Testis (tissue), 5 donors: Measurements from ENCODE around the gene PAK5. TPM values are rescaled to one million over a fixed set of nuclear protein-coding genes. Genes with fewer than 3 reads are reported as not detected.
A peak's percentile ranks its signal among the peaks of the same experiment; 100 is the strongest.

Experiments
- DNase-seq: peaks from one replicate; pipeline ENCODE4 v3.0.0-alpha.2; 2019
- H3K27ac ChIP-seq, 2 donors: fragments of 200-600 bp; sonication (generic); one replicate each; pipeline ENCODE4 v1.5.1; 2019
- H3K27me3 ChIP-seq: fragments of 200-600 bp; sonication (generic); one replicate; pipeline ENCODE4 v1.5.1; 2019
- H3K36me3 ChIP-seq: fragments of 200-600 bp; sonication (generic); one replicate; pipeline ENCODE4 v1.5.1; 2017; ENCODE audit warnings: low read depth; ENCODE audit errors: missing control alignments
- H3K4me1 ChIP-seq: fragments of 200-600 bp; sonication (generic); one replicate; pipeline ENCODE4 v1.5.1; 2019
- H3K4me3 ChIP-seq, 2 donors: fragments of 200-600 bp; sonication (generic); one replicate each; pipeline ENCODE4 v1.5.1; 2017 to 2019
- H3K9me3 ChIP-seq: fragments of 200-600 bp; sonication (generic); one replicate; pipeline ENCODE4 v1.5.1; 2017
- CTCF ChIP-seq, 3 experiments: fragments of 450-650 bp in 2 of 3; fragments of 200-600 bp in 1 of 3; sonication (generic) in 1 of 3; IDR thresholded peaks; one replicate each; pipeline ENCODE4 v1.5.1; 2016 to 2019; ENCODE audit warnings: antibody characterized with exemption in 3 of 3, mild to moderate bottlenecking in 2 of 3, moderate library complexity in 1 of 3
- POLR2A ChIP-seq: fragments of 450-650 bp; IDR thresholded peaks from one replicate; pipeline ENCODE4 v1.6.1; 2017; ENCODE audit warnings: antibody characterized with exemption, mild to moderate bottlenecking, moderate library complexity
- WGBS, 2 donors: methylation state at CpG; one replicate each; pipeline ENCODE4 v1.1.5; 2018; 5-methylcytosine and 5-hydroxymethylcytosine counted together
- intact Hi-C: fragments of 100-400 bp; cut with DNase I; formaldehyde crosslinking; loops from one replicate; pipeline ENCODE4 v1.15.1; 2023; ENCODE audit warnings: low total_unique reads
- long read RNA-seq, 2 donors: transcript quantifications; one replicate each; lab custom pipeline, GENCODE V29; 2026
- polyA plus RNA-seq: library from polyadenylated mRNA; stranded (reverse); fragments of 350-450 nt; fragmentation: Illumina TruSeq; extraction: RNeasy Lipid Tissue Mini Kit (QIAGEN cat#74804); gene quantifications from one replicate; pipeline ENCODE4 v1.2.3, GENCODE V29; 2014; ENCODE audit warnings: low read depth, low replicate concordance; ENCODE audit not compliant: insufficient read depth
- total RNA-seq, 2 donors: library from RNA; depleted of rRNA; stranded (reverse); fragments of >200 nt; gene quantifications; one replicate each; pipeline ENCODE4 v1.2.3, GENCODE V29; 2016

PAK5 gene
- total RNA-seq: under 1 TPM; 0.31 to 0.87 TPM
- 0.21 TPM for polyA plus RNA-seq
- long read RNA-seq, donor 1: 0 reads
- long read RNA-seq, donor 2: 0 reads

GRCh38 chr20:9838378-9839295 is at the start of gene PAK5:
Gene PAK5 (minus strand): TSS chr20:9839076. CDS start chr20:9644328, 194,748 bp downstream.
- intact Hi-C loops: no loop called here
- Histone ChIP-seq H3K4me3 (peak within 1 kb of the TSS; percentile 48 to 58), H3K4me1 (no peaks in the 10 kb centered on the region), H3K27ac (no peak within 1 kb of the TSS), H3K27me3 (no peaks in the 10 kb centered on the region), H3K9me3 (no peaks in the 10 kb centered on the region), H3K36me3 (no peaks in the 10 kb centered on the region)
- DNase-seq: peak; percentile 88
- WGBS, 2 donors: 0 to 2% methylated on average over 36 to 57 of the region's 57 CpGs
- TF ChIP-seq POLR2A: no peak
- no peak for TF ChIP-seq CTCF (IDR thresholded peaks at IDR 0.05)

DNA sequence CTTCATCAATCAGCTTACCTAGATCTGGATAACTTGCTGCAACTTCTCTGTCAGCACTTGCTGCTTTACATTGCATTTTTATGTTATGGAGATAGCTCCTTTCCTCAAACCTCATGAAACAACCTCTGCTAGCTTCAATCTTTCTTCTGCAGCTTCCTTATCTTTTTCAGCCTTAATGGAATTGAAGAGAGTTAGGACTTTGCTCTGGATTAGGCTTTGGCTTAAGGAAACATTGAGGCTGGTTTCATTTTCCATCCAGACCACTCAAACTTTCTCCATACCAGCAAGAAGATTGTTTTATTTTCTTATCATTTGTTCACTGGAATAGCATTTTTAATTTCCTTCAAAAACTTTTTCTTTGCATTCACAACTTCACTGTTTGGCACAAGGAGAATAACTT is 48.8 kb upstream of the PAK5 start:
- no peaks in the 10 kb centered on the region for H3K9me3 ChIP-seq
- H3K4me3 ChIP-seq: no peak overlapping the region
- H3K27me3 ChIP-seq: no peaks in the 10 kb centered on the region
- DNase-seq: no peak
- intact Hi-C loops: no loop called here
- no peaks in the 10 kb centered on the region for H3K4me1 ChIP-seq
- no peak overlapping the region for H3K27ac ChIP-seq
- TF ChIP-seq POLR2A (no peak), CTCF (IDR thresholded peaks at IDR 0.05) (no peak)
- no peaks in the 10 kb centered on the region for H3K36me3 ChIP-seq

DNA sequence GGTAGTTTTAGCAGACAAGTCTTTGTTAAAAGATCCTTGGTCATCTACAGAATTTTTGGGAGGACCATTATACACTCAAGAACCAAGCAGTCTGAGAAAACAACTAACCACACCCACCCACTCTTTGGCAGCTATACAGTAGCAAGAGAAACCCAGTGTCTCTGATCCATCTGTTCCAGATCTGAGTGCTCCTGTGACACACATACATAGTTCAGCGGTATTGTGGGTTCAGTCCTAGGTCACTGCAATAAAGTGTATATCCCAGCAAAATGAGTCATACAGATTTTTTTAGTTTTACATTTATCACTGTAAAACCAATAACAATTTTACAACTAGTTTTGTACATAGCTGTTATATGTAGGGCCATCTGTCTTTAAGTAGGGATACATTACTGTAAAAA is 47.4 kb upstream of the PAK5 start:
- Histone ChIP-seq H3K9me3 (no peaks in the 10 kb centered on the region), H3K4me1 (no peaks in the 10 kb centered on the region), H3K27ac (no peak overlapping the region), H3K4me3 (no peak overlapping the region), H3K27me3 (no peaks in the 10 kb centered on the region), H3K36me3 (no peaks in the 10 kb centered on the region)
- TF ChIP-seq CTCF (IDR thresholded peaks at IDR 0.05): no peak
- WGBS, 2 donors: 94 to 97% methylated on average over 1 of the region's 1 CpG
- intact Hi-C loops: no loop called here
- DNase-seq: no peak

DNA sequence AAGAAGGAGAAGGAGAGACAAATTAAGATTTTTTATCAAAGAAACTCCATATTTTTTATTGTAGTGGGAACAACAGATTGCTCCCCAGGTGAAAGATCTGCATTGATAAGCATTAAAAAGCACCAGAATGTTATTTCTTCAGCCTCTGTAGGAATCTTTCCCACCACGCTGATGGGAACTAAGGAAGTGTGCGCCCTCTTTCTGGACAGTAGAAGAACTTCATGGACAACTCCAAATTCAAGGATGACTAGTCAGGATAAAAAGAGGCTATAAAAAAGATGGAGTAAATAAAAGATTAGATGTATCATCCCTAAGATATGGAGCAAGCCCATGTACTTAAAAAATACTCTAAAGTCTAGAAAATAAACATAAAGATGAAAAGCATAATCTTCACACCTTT is 45.8 kb upstream of the PAK5 start:
- DNase-seq: no peak
- no peaks in the 10 kb centered on the region for H3K4me1 ChIP-seq
- 51 to 56% methylated on average over 2 of the region's 2 CpGs for WGBS, 2 donors
- TF ChIP-seq POLR2A (no peak), CTCF (IDR thresholded peaks at IDR 0.05) (no peak)
- no peak overlapping the region for H3K4me3 ChIP-seq
- no peaks in the 10 kb centered on the region for H3K27me3 ChIP-seq
- H3K36me3 ChIP-seq: no peaks in the 10 kb centered on the region
- intact Hi-C loops: no loop called here
- H3K27ac ChIP-seq: no peak overlapping the region
- no peaks in the 10 kb centered on the region for H3K9me3 ChIP-seq
